Measurements from ENCODE around the gene GRPR.

Gene GRPR

DNA sequence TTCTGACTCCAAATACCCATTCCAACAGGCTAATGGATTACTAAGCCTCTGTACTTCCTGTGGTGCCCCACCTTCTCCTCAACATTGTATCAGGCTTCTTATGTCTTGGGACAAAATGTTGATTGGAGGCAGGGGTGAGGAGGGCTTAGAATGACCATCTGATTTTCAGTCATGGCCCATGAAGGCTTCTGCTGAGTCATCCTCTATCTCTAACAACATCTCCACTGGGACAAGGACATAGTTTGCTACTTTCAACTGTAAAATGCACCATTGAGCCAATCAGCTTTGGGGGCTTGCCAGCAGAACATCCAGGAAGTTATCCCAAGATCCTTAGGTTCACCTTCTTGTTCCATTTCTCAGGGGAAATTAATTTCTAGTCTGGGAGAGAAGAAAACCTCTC is 73.5 kb downstream of the GRPR start:
- H3K4me3 ChIP-seq (ENCODE audit: low read depth, low read length) = no peak overlapping the region
- no peak overlapping the region for H3K27ac ChIP-seq
- DNase-seq = no peak
- TF ChIP-seq CTCF (IDR thresholded peaks at IDR 0.05; ENCODE audit: low read depth, low read length) = no peak
- H3K27me3 ChIP-seq (ENCODE audit: insufficient read depth, low read depth, severe bottlenecking) = peaks cover 21% of the 10 kb centered on the region
- H3K36me3 ChIP-seq = no peaks in the 10 kb centered on the region
- H3K9me3 ChIP-seq (ENCODE audit: severe bottlenecking) = no peaks in the 10 kb centered on the region

GRCh38 chrX:16199343-16199742 is 76.0 kb downstream of the GRPR start:
- Histone ChIP-seq H3K27me3 (ENCODE audit: insufficient read depth, low read depth, severe bottlenecking) (peaks cover 24% of the 10 kb centered on the region), H3K36me3 (no peaks in the 10 kb centered on the region), H3K27ac (no peak overlapping the region), H3K4me3 (ENCODE audit: low read depth, low read length) (no peak overlapping the region), H3K9me3 (ENCODE audit: severe bottlenecking) (no peaks in the 10 kb centered on the region)
- no peak for TF ChIP-seq CTCF (IDR thresholded peaks at IDR 0.05; ENCODE audit: low read depth, low read length)
- DNase-seq = no peak

GRCh38 chrX:16202943-16203342 is 79.6 kb downstream of the GRPR start:
- no peak for DNase-seq
- no peaks in the 10 kb centered on the region for H3K36me3 ChIP-seq
- no peaks in the 10 kb centered on the region for H3K9me3 ChIP-seq (ENCODE audit: severe bottlenecking)
- H3K4me3 ChIP-seq (ENCODE audit: low read depth, low read length) = no peak overlapping the region
- H3K27me3 ChIP-seq (ENCODE audit: insufficient read depth, low read depth, severe bottlenecking) = peaks cover 22% of the 10 kb centered on the region
- H3K27ac ChIP-seq = no peak overlapping the region
- no peak for TF ChIP-seq CTCF (IDR thresholded peaks at IDR 0.05; ENCODE audit: low read depth, low read length)
